ENCODE results near the gene DGKI. TPM values are rescaled to one million over a fixed set of nuclear protein-coding genes. Genes with fewer than 3 reads are reported as not detected.

DGKI gene
- total RNA-seq, 4 donors from 2014 or later = 0.16 to 4.4 (median 2.1) TPM

DNA sequence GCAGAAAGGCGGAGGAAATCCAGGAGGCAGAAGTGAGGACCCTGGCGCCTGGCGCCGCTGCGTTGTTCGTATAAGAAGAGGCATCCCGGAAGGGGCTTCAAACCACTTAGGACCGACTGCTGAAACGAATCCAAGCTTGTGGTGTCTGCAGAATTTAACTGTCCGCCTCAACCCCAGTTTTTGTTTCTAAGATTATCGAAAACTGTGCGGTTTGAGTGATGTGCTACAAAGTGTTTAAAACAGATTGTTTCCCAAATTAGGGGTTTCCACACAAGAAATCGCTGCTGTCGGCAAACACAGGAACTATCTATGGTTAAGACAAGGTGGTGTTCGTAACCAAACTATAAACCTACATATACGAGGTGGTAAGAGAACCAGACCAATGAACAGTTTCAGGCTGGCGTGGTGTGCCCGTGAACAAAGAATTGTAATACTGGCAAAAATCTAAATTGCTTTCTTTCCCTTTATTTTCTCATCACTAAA lies 835 bp upstream of the DGKI start:
- DNase-seq (ENCODE audit: low spot score) = no peak
- TF ChIP-seq, protein P1, sequence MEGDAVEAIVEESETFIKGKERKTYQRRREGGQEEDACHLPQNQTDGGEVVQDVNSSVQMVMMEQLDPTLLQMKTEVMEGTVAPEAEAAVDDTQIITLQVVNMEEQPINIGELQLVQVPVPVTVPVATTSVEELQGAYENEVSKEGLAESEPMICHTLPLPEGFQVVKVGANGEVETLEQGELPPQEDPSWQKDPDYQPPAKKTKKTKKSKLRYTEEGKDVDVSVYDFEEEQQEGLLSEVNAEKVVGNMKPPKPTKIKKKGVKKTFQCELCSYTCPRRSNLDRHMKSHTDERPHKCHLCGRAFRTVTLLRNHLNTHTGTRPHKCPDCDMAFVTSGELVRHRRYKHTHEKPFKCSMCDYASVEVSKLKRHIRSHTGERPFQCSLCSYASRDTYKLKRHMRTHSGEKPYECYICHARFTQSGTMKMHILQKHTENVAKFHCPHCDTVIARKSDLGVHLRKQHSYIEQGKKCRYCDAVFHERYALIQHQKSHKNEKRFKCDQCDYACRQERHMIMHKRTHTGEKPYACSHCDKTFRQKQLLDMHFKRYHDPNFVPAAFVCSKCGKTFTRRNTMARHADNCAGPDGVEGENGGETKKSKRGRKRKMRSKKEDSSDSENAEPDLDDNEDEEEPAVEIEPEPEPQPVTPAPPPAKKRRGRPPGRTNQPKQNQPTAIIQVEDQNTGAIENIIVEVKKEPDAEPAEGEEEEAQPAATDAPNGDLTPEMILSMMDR (IDR thresholded peaks at IDR 0.05) = no peak
- no peak for ATAC-seq (ENCODE audit: low FRiP score)

DNA sequence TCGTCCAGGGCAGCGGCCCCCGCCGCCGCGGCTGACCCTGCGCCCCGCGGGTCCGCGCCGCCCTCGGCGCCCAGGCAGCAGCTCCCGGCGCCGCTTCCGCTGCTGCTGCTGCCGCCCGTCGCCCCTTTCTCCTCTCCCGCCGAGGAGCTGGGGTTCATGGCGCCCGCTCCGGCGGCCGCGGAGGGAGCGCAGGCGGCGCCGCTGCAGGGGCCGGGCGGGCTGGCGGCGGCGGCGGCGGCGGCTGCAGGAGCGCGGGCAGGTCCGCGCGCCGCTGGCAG lies 286 bp downstream of the DGKI start:
- DNase-seq (ENCODE audit: low spot score) (no peak), ATAC-seq (ENCODE audit: low FRiP score) (no peak)
- TF ChIP-seq, protein P1 (IDR thresholded peaks at IDR 0.05) = no peak

DNA sequence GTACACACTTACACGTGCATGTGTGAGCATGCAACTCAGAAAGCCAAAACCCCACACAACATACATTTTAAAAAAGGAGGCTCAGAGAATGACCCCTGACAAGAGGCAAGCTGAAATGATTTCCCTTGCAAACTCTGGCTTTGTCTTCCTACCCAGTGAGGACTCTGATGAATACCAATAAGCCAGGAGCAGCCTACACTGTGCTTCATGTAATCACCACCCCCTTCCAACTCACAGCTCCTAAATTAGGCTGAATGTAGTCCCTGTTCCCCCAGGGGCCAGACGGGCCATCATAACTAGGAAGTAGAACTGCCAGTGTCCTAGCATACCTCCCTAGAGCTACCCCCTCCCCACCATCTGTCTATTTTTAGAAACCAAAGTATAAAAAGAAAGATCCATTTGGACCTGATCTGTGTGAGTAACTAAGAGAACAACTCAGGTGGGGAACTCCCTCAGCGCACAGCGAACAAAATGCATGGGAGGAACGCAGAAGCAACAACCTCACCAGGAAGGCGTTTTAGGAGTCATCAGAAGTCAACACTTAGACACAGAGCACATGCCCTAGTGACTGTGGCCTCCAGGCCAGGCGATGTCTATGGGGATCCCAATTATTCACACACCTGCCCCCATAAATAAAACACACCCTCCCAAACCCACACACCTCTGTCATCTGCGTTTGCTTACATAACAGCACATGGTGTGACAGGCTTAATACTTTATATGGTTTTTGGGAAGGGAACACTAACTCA lies 1.9 kb downstream of the DGKI start:
- DNase-seq (ENCODE audit: low spot score) (no peak), ATAC-seq (ENCODE audit: low FRiP score) (no peak)
- TF ChIP-seq, protein P1 (IDR thresholded peaks at IDR 0.05) = no peak

DNA sequence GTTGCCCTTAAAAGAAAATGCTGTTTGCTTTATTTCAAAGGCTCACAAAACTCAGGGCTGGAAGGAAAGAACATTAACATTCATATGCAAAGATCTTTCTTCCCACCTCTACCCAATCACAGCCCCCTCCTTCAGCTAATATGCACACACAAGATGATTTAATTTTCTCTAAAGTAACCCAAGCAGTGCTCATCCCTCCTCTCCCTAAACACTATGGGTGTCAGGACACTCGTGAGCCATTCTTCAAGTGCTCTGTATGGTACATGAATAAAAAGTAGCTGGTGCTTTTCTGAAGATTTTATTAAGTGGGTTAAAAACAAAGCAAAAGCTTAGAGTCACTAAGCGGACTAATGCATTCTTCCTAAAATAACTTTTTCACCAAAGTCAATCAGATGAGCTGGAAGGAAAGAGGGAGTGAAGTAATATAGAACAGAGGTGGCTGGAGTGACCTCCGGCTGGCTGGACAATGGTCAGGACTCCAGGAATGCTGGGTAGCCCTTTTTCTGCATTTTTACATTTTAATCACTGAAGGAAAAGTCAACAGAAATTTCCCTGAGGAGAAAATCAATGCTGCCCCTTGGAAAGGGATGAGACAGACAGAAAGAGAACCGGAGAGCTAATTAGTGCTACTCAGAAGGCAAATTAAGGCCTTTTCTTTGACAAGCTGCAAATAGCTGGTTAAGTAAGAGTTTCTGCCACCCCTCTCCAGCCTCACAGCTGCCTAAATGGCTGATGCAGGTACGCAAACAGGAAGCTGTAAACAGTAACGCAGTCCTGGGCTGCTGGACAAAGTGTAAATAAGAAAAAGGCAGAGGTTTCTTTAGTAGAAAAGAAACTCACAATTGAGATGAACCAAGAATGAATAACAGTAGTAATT lies 6.6 kb downstream of the DGKI start:
- TF ChIP-seq, protein P1 (IDR thresholded peaks at IDR 0.05) = no peak
- ATAC-seq (ENCODE audit: low FRiP score) = no peak
- no peak for DNase-seq (ENCODE audit: low spot score)

DNA sequence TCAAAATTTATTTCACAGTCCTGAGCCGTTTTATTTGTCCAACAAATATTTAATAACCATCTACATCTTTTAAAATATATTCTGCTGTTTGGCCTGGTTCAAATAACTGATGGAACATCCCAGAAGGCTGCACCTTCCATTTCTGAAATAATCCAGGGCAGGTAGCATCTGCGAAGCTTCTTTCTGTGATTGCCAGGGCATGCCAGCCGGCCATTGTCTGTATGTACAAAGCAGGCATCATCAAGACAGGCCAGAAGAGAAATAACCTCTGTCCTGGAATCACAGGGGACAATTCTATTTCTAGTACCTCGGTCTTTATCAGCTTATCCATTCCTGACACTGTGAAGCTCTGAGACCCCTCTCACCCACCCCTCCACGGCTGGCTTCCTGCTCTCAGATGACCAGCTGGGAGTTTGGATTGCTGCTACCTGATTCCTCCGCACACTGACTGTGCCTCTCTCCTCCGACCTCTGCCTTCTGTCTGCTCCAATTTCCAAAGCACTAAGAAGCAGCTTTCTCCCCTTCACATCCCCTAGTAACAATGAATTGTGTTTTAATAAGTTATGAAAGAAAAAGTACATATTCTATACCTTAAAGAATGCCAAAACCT lies 8.0 kb downstream of the DGKI start:
- ATAC-seq (ENCODE audit: low FRiP score) (no peak), DNase-seq (ENCODE audit: low spot score) (no peak)
- TF ChIP-seq, protein P1 (IDR thresholded peaks at IDR 0.05) = no peak

DNA sequence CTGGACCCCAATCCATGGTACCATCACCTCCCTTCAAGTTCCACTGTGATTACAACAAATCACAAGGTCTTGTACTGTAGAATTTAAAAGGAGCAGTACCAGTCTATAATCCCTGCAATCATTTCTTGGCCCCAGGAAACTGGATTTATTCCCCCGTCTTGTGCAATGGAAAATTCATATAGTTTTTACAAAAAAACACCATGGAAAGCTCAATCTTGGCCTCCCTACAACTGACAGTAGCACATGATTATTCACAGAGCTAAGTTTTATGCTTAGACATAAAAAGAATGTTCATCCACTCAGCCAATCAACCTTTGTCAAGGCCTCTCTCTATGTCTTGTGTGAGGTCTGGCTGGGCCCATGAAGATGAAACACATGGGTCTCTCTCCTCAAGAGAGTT lies 10.2 kb downstream of the DGKI start:
- no peak for ATAC-seq (ENCODE audit: low FRiP score)
- TF ChIP-seq, protein P1 (IDR thresholded peaks at IDR 0.05) = no peak
- no peak for DNase-seq (ENCODE audit: low spot score)
